Type B pancreatic cell (in vitro differentiated cells): ENCODE results near the gene CYP27B1. TPM values are rescaled to one million over a fixed set of nuclear protein-coding genes. Genes with fewer than 3 reads are reported as not detected.

Source experiments
- DNase-seq: peaks from one replicate; pipeline ENCODE4 v3.0.0; 2021; ENCODE audit warnings: mixed read lengths; ENCODE audit not compliant: unreplicated experiment; ENCODE audit errors: extremely low spot score
- H3K27ac Mint-ChIP-seq: 2 replicates; pipeline ENCODE4 v1.8.0; 2021; ENCODE audit warnings: mild to moderate bottlenecking, mixed read lengths
- H3K27me3 Mint-ChIP-seq: 2 replicates; pipeline ENCODE4 v1.8.0; 2021; ENCODE audit warnings: mixed read lengths
- H3K36me3 Mint-ChIP-seq: 2 replicates; pipeline ENCODE4 v1.8.0; 2021; ENCODE audit warnings: mixed read lengths
- H3K4me1 Mint-ChIP-seq: one replicate; pipeline ENCODE4 v1.8.0; 2021; ENCODE audit warnings: mixed read lengths; ENCODE audit not compliant: unreplicated experiment
- H3K4me3 Mint-ChIP-seq: 2 replicates; pipeline ENCODE4 v1.8.0; 2021; ENCODE audit warnings: mild to moderate bottlenecking, mixed read lengths
- H3K9me3 Mint-ChIP-seq: 2 replicates; pipeline ENCODE4 v1.8.0; 2021; ENCODE audit warnings: mixed read lengths
- total RNA-seq: library from RNA; stranded (reverse); gene quantifications from 2 replicates; pipeline ENCODE4 v1.2.1, GENCODE V29; 2021; ENCODE audit warnings: low replicate concordance
- TF ChIP-seq, protein P1 (sequence below): fragments of 200-600 bp; sonication (generic); conservative IDR thresholded peaks from 2 replicates; pipeline ENCODE4 v1.5.0; 2021; ENCODE audit warnings: antibody characterized with exemption, mild to moderate bottlenecking

Gene CYP27B1
- total RNA-seq, 1 donor from 2014 or later = 2.2 TPM

DNA sequence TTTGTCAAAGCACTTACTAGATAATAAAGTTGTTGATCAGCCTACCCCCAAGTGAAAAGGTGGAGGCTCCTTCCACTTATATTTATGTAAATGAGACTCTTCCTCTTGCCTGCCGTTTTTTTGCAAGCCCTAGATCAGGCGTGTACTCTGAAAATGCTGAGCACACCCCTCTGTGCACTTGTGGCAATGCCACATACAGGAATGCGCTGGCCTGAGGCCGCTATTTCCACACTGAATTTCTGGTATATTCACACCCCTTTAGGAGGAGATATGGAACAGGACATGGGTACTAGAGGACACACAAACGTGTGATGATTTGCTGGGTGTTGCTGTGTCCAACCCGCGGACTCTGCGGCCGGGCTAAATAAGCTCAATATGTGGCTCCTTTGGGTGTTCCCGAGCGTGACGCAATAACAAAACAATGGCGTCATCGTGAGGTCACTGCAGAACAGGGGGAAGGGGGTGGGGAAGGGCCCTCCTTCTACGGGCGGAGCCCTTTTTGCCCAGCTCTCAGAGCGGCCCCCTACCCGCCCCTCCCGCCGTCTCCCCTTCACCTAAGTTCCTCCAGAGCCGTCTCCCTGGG, 22.6 kb downstream of the CYP27B1 start:
- Mint-ChIP-seq H3K4me3 (peak overlapping the region; percentile 96), H3K9me3 (no peaks in the 10 kb centered on the region), H3K36me3 (peaks cover 20% of the 10 kb centered on the region), H3K27me3 (peaks cover 41% of the 10 kb centered on the region), H3K27ac (peak overlapping the region; percentile 97), H3K4me1 (peaks cover 19% of the 10 kb centered on the region)
- DNase-seq = no peak
- TF ChIP-seq, protein P1, sequence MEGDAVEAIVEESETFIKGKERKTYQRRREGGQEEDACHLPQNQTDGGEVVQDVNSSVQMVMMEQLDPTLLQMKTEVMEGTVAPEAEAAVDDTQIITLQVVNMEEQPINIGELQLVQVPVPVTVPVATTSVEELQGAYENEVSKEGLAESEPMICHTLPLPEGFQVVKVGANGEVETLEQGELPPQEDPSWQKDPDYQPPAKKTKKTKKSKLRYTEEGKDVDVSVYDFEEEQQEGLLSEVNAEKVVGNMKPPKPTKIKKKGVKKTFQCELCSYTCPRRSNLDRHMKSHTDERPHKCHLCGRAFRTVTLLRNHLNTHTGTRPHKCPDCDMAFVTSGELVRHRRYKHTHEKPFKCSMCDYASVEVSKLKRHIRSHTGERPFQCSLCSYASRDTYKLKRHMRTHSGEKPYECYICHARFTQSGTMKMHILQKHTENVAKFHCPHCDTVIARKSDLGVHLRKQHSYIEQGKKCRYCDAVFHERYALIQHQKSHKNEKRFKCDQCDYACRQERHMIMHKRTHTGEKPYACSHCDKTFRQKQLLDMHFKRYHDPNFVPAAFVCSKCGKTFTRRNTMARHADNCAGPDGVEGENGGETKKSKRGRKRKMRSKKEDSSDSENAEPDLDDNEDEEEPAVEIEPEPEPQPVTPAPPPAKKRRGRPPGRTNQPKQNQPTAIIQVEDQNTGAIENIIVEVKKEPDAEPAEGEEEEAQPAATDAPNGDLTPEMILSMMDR = no peak

DNA sequence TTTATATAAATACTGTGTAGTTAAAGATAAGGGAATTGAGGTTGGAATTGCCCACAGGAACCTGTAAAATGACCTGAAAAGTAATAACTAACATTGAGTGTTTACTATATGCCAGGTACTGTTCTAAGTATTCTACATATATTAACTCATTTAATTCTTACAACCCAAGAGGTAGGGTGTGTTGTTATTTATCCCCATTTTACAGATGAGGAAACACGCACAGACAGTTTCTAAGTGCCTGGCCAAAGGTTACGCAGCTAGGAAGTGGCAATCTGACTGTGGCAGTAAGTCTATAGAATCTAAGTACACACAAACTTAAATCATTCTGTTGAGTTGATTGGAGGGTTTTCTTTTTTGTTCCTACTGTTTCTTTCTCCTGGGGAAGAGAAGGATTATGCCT, 23.1 kb downstream of the CYP27B1 start:
- Mint-ChIP-seq H3K27ac (peak overlapping the region; percentile 97), H3K4me1 (peaks cover 24% of the 10 kb centered on the region), H3K9me3 (no peaks in the 10 kb centered on the region), H3K4me3 (peak overlapping the region; percentile 96), H3K36me3 (peaks cover 16% of the 10 kb centered on the region), H3K27me3 (peaks cover 47% of the 10 kb centered on the region)
- DNase-seq = no peak
- TF ChIP-seq, protein P1 = no peak

DNA sequence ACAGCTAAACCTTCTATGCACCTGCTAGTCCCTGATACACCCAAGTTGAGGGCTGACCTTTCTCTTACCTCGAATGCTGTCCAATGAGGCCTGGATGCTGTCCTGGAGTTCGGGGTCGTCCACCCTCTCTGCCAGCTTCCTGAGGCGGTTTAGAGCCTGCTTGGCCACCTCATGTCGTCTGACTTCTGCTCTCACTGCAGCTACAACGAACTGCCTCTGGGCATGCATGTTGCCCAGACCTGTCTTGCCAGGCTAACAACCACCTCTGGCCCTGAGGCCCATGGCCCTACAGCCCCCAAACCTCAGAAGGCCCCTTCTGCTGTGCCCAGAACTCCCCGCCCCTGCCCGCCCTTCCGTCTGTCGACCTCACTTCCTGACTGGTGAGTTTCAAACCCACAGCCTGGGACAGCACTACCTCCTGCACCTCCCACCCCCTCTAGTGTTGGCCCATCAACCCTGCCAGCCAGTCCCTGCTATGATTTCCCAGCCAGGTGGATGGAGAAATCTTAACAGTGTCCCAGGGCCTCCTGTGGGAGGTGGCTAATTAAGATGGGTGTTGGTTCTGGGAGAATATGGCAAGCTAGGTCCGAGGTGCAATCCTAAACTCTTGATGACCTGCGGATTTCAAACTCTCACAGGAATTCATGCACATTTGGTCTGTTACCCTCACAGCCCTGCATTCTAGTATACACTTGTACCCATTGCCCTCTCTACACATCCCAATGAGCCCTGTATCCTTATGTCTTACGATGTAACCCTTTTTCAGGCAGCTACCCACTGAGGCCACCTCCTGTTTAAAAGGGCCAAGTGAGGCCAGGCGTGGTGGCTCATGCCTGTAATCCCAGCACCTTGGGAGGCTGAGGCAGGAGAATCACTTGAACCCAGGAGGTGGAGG, 24.8 kb downstream of the CYP27B1 start:
- TF ChIP-seq, protein P1 = no peak
- no peak for DNase-seq
- Mint-ChIP-seq H3K36me3 (peaks cover 8% of the 10 kb centered on the region), H3K27me3 (peaks cover 48% of the 10 kb centered on the region), H3K9me3 (no peaks in the 10 kb centered on the region), H3K27ac (no peak overlapping the region), H3K4me1 (peaks cover 24% of the 10 kb centered on the region), H3K4me3 (no peak overlapping the region)

DNA sequence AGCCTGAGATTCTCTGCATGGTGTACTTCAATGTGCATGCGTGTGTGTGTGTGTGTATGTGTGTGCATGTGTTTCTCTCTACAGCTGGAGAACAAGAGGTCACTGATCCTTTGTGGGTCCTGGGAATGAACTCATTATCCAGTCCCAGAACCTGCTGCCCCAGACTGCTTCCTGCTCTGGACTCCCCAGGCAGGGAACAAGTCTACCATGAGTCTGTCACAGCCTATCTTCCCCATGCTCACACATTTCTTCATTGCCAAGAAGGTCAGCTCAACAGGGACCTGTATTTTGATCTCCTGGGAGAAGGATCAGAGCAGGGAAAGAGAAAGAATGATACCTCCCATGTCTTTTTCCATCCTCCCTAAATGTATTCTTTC, 25.5 kb downstream of the CYP27B1 start:
- TF ChIP-seq, protein P1 = no peak
- peaks cover 7% of the 10 kb centered on the region for H3K36me3 Mint-ChIP-seq
- H3K4me1 Mint-ChIP-seq = peaks cover 30% of the 10 kb centered on the region
- H3K9me3 Mint-ChIP-seq = no peaks in the 10 kb centered on the region
- no peak overlapping the region for H3K4me3 Mint-ChIP-seq
- peaks cover 55% of the 10 kb centered on the region for H3K27me3 Mint-ChIP-seq
- H3K27ac Mint-ChIP-seq = no peak overlapping the region
- no peak for DNase-seq

DNA sequence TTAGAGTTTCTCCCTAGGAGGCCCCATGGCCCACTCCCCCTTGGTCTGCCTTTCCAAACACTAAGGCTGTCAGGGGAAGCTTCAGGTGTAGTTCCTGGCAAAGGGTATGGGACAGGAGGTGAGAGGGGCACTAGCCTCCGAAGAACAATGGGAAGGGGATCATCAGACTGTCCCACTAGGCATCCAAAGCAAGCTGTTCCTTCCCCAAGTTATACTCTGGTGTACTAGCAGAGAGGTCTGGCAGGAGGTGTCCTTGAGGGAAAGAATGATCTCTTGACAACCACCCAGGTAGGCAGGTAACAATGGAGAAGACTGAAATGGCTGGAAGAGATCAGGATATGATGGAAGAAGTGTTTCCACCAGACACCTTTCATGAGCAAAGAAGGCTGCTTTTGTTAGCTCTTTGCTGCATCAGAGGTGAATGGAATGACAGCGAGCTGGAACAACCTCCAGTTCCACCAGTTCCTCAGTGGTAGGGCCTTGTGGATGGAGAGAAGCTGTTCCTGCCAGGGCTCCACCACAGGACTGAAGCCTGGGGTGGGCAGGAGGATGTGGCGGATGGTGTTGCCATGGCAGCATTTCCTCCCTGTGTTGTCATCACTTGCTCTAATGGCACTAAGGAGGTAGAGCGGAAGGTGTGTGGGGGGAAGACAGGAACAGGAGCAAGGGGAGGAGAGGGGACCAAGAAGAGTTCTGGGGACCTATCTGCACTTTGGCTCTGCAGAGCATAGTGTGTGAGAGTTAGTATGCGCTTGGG, 26.0 kb downstream of the CYP27B1 start:
- H3K36me3 Mint-ChIP-seq = peaks cover 4% of the 10 kb centered on the region
- H3K9me3 Mint-ChIP-seq = no peaks in the 10 kb centered on the region
- no peak for DNase-seq
- TF ChIP-seq, protein P1 = no peak
- H3K27me3 Mint-ChIP-seq = peaks cover 60% of the 10 kb centered on the region
- H3K4me1 Mint-ChIP-seq = peaks cover 29% of the 10 kb centered on the region
- no peak overlapping the region for H3K27ac Mint-ChIP-seq
- peak overlapping the region; percentile 48 for H3K4me3 Mint-ChIP-seq
